Epithelial cell of proximal tubule (primary cell): ENCODE data around the gene CST4. TPM values are rescaled to one million over a fixed set of nuclear protein-coding genes. Genes with fewer than 3 reads are reported as not detected.
"Not testable (repeated sequence)": the region's sequence is repeated elsewhere in the genome, so short reads cannot be mapped to it uniquely, and the experiment has no call there.

Experiments used
- DNase-seq: peaks from one replicate; pipeline ENCODE4 v3.0.0-alpha.2; 2011; ENCODE audit warnings: low read depth
- H3K4me3 ChIP-seq: 2 replicates; pipeline ENCODE4 v1.5.1; 2011; ENCODE audit warnings: low read depth, mild to moderate bottlenecking, low read length
- CTCF ChIP-seq: conservative IDR thresholded peaks from 2 replicates; pipeline ENCODE4 v1.5.1; 2012; ENCODE audit warnings: low read depth, mild to moderate bottlenecking, low read length
- total RNA-seq: library from RNA; depleted of rRNA; stranded (reverse); fragments of >200 nt; gene quantifications from 2 replicates; pipeline ENCODE4 v1.2.3, GENCODE V29; 2015

The CST4 gene
- total RNA-seq, 1 donor from 2014 or later, result not detected

- no peak for DNase-seq
- H3K4me3 ChIP-seq, result no peak overlapping the region
- no peak for TF ChIP-seq CTCF
Measured at GRCh38 chr20:23710771-23711170, 21.9 kb upstream of the CST4 start.

GRCh38 chr20:23705895-23706294, 17.1 kb upstream of the CST4 start:
- TF ChIP-seq CTCF, result no peak
- no peak for DNase-seq

GRCh38 chr20:23702021-23702420, 13.2 kb upstream of the CST4 start:
- H3K4me3 ChIP-seq, result no peak overlapping the region
- TF ChIP-seq CTCF, result no peak
- DNase-seq, result no peak

More at GRCh38 chr20:23705895-23706294, 17.1 kb upstream of the CST4 start:
- H3K4me3 ChIP-seq, result no peak overlapping the region

- no peak for TF ChIP-seq CTCF
- no peak overlapping the region for H3K4me3 ChIP-seq
- DNase-seq, result no peak
Measured at GRCh38 chr20:23700931-23701330, 12.1 kb upstream of the CST4 start.

- DNase-seq, result no peak
- no peak for TF ChIP-seq CTCF
- H3K4me3 ChIP-seq, result no peak overlapping the region
Measured at GRCh38 chr20:23697947-23698346, 9.1 kb upstream of the CST4 start.

- not testable (repeated sequence) for DNase-seq, H3K4me3 ChIP-seq
Measured at GRCh38 chr20:23695068-23695395, 6.2 kb upstream of the CST4 start.

GRCh38 chr20:23694178-23695067, 5.6 kb upstream of the CST4 start:
- H3K4me3 ChIP-seq, DNase-seq: not testable (repeated sequence)

GRCh38 chr20:23692725-23693619, 4.1 kb upstream of the CST4 start:
- not testable (repeated sequence) for DNase-seq, H3K4me3 ChIP-seq
